Muscle of arm (tissue), 14 donors: ENCODE measurements around the gene DTNA. TPM values are rescaled to one million over a fixed set of nuclear protein-coding genes. Genes with fewer than 3 reads are reported as not detected.
A peak's percentile ranks its signal among the peaks of the same experiment; 100 is the strongest.
"Not testable (repeated sequence)": the region's sequence is repeated elsewhere in the genome, so short reads cannot be mapped to it uniquely, and the experiment has no call there.

Experiments used
- DNase-seq: peaks from one replicate; pipeline ENCODE4 v3.0.0-alpha.2; 2013
- long read RNA-seq, 11 donors: transcript quantifications; one replicate each; lab custom pipeline, GENCODE V29; 2026
- polyA plus RNA-seq, 12 donors: library from polyadenylated mRNA; unstranded; fragments of 120-200 nt; gene quantifications; one replicate each; pipeline ENCODE4 v1.2.1, GENCODE V29; 2013; ENCODE audit not compliant: insufficient read length in 12 of 12

The DTNA gene
- 100 to 1,000 TPM in 7 of 12 donors, 10 to 100 TPM in 4, not detected in 1; 28.2 to 129 (median 105) TPM for polyA plus RNA-seq
- long read RNA-seq, donor 1, partial matches to known transcripts, result 6 of 7 reads
- long read RNA-seq, donor 1, other reads (novel, unspliced or antisense), result 0 of 7 reads
- long read RNA-seq, donor 2, transcript DTNA-208 (12 exons, 1,680 nt), result major isoform, 12 of 28 reads
- long read RNA-seq, donor 2, partial matches to known transcripts, result 15 of 28 reads
- long read RNA-seq, donor 2, other reads (novel, unspliced or antisense), result 0 of 28 reads
- long read RNA-seq, donor 3, partial matches to known transcripts, result 0 of 4 reads
- long read RNA-seq, donor 3, other reads (novel, unspliced or antisense), result 0 of 4 reads
- long read RNA-seq, donor 4, partial matches to known transcripts, result 0 of 3 reads
- long read RNA-seq, donor 4, other reads (novel, unspliced or antisense), result 0 of 3 reads
- long read RNA-seq, donor 5, transcript DTNA-208 (12 exons, 1,680 nt), result major isoform, 13 of 14 reads
- long read RNA-seq, donor 5, partial matches to known transcripts, result 0 of 14 reads
- long read RNA-seq, donor 5, other reads (novel, unspliced or antisense), result 0 of 14 reads
- long read RNA-seq, donor 6, transcript DTNA-208 (12 exons, 1,680 nt), result major isoform, 8 of 9 reads
- long read RNA-seq, donor 6, partial matches to known transcripts, result 0 of 9 reads
- long read RNA-seq, donor 6, other reads (novel, unspliced or antisense), result 0 of 9 reads
- long read RNA-seq, donor 7, partial matches to known transcripts, result 0 of 1 reads
- long read RNA-seq, donor 7, other reads (novel, unspliced or antisense), result 0 of 1 reads
- long read RNA-seq, donor 8, transcript DTNA-208 (12 exons, 1,680 nt), result major isoform, 9 of 14 reads
- long read RNA-seq, donor 8, partial matches to known transcripts, result 5 of 14 reads
- long read RNA-seq, donor 8, other reads (novel, unspliced or antisense), result 0 of 14 reads
- long read RNA-seq, donor 9, partial matches to known transcripts, result 5 of 7 reads
- long read RNA-seq, donor 9, other reads (novel, unspliced or antisense), result 0 of 7 reads
- long read RNA-seq, donor 10, transcript DTNA-208 (12 exons, 1,680 nt), result major isoform, 5 of 15 reads
- long read RNA-seq, donor 10, partial matches to known transcripts, result 5 of 15 reads
- long read RNA-seq, donor 10, other reads (novel, unspliced or antisense), result 5 of 15 reads
- long read RNA-seq, donor 11, transcript DTNA-208 (12 exons, 1,680 nt), result major isoform, 5 of 11 reads
- long read RNA-seq, donor 11, partial matches to known transcripts, result 5 of 11 reads
- long read RNA-seq, donor 11, other reads (novel, unspliced or antisense), result 0 of 11 reads

- peak; percentile 89 for DNase-seq
Measured at GRCh38 chr18:34709750-34710441, at the start of gene DTNA. Gene DTNA (plus strand): TSS chr18:34710298. CDS start chr18:34755977, 45,679 bp downstream.

- no peak for DNase-seq
Measured at GRCh38 chr18:34660572-34660971, 49.5 kb upstream of the DTNA start.

GRCh38 chr18:34661464-34662087 is 48.5 kb upstream of the DTNA start:
- DNase-seq, result peak; percentile 51

DNA sequence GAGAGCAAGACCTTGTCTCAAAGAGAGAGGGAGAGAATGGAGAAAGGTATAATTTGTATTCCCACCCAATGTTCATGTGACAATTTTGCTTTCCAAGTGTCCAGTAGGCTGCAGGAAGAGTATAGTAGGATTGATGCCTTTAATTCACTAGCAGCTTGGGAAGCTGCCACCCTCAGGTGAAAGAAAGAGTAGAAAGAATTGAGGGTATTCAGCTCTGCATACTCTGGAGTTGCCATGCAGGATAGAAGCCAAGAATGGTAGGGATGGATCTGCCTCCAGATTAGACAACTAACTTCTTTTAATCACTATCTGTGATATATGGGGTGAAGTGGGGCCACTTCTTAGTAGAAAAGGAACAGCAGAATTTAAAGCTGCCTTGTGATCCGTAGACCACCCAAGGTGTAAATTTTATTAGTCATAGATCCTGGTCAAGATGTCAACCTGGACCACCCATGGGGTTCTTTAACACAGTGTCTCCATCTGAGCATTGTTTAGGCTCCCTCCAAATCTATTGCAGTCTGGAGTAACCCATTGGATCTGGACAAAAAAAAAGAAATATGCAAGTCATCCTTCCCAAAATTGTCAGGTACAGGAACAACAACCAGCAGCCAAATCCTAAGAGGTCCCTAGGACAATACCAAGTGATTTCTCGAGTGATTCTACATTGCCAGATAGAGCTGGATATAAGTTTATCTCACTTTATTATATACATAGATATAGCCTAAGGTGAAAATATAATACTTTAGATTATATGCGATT is 33.1 kb upstream of the DTNA start:
- DNase-seq, result no peak

GRCh38 chr18:34689750-34690149 is 20.3 kb upstream of the DTNA start:
- not testable (repeated sequence) for DNase-seq

GRCh38 chr18:34691614-34692013 is 18.5 kb upstream of the DTNA start:
- DNase-seq, result no peak

- no peak for DNase-seq
Measured at GRCh38 chr18:34694591-34695165, 15.4 kb upstream of the DTNA start.

GRCh38 chr18:34695310-34695709 is 14.8 kb upstream of the DTNA start:
- DNase-seq, result no peak

DNA sequence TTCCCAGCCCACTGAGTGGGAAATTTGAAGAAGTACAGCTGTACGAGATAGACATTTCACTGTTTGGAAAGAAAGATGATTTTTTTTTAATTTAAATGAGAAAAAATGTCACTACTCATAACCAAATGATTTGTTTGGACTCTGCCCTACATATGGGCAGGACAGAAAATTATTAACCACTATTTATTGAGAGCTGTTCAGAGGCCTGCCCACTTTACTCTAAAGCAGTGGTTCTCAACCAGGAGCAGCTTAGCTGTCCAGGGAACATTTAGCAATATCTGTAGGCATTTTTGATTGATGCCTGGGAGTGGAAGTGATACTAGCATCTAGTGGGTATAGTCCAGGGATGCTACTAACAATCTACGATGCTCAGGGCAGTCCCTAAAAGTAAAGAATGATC is 13.4 kb upstream of the DTNA start:
- no peak for DNase-seq

- DNase-seq, result no peak
Measured at GRCh38 chr18:34697233-34697632, 12.9 kb upstream of the DTNA start.

DNA sequence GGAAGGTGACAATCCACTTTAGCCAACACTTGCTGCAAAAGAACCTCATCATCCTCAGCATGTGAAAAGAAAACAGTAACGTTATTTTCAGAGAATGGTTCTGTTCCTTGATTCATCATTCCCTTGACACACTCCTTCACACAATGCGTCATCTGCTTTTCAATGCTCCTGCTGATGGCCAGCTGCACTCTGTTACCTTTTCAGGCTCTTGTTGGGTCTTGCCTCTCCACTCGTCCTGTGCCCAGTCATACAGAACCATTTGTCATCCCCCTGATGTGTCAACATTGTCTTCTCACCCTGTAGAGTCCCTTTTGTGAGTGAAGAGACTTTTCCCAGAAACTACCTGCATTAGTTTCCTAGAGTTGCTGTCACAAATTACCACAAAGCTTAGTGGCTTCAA is 12.2 kb upstream of the DTNA start:
- no peak for DNase-seq

GRCh38 chr18:34701911-34702310 is 8.2 kb upstream of the DTNA start:
- no peak for DNase-seq

DNA sequence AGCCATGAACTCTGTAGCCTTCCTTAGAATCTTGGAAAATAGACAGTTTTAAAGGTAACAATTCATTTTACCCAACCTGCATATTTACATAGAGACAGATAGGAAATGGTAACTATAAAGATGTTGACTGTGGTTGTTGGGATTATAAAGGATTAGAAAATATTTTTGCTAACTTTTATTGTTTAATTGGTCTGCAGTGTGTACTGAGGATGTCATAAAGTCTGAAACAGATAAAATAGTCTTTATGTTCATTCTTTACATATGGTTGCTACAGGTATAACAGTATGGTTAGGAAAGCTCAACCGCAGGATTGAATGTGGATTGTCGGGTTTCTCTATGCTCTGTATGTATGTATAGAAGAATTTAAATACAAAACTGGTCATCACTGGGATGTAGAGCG is 7.3 kb upstream of the DTNA start:
- DNase-seq, result no peak

GRCh38 chr18:34704074-34704473 is 6.0 kb upstream of the DTNA start:
- no peak for DNase-seq

GRCh38 chr18:34704823-34705222 is 5.3 kb upstream of the DTNA start:
- no peak for DNase-seq

DNA sequence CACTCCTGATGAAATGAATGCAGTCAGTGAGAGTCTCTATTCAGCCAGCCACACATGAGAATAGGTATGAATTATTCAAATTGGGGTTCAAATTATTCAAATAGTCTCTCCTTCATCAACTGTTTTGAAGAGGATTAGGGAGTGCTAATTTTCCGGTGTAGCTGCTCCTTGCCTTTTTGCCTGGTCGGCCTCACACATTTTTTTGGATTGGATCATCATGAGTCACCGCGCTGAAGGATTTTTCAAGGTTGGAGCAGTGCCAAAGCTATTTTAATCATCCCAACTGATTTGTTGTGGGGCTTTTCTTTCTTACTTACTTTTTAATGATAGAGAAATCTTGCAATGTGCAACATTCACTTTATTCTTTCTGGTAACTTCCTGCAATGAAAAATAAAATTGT is 2.4 kb upstream of the DTNA start:
- peak; percentile 89 for DNase-seq

- DNase-seq, result no peak
Measured at GRCh38 chr18:34709104-34709503, 994 bp upstream of the DTNA start.

- peak; percentile 48 for DNase-seq
Measured at GRCh38 chr18:34710458-34710914, 388 bp downstream of the DTNA start.

GRCh38 chr18:34710934-34711333 is 836 bp downstream of the DTNA start:
- DNase-seq, result peak; percentile 63
